ENCODE results near the gene SRSF3.

Gene SRSF3

DNA sequence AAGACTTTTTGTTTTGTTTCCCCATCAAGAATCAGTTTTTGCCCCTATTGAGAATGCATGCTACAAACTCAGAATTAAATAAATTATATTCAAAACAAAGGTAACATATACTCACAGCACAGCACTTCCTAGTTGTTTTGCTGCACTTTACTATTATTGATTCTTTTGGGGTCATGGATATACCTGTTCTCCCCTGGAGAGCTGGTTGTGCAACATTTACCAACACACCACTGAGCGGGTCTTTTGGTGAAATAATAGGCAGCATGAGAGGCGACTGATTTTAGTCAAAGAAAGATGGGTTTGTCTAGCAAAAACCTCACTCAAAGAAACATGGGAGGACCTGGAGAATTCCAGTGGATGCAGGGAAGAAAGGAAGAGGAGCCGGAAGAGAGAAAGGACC is 44.4 kb downstream of the SRSF3 start:
- H2AFZ ChIP-seq: no peak overlapping the region
- no peaks in the 10 kb centered on the region for H3K79me2 ChIP-seq
- no peak overlapping the region for H3K4me3 ChIP-seq (ENCODE audit: low read depth, low read length)
- H3K4me1 ChIP-seq: no peaks in the 10 kb centered on the region
- H3K27me3 ChIP-seq (ENCODE audit: control insufficient read depth, insufficient read depth, low read length): no peaks in the 10 kb centered on the region
- no peaks in the 10 kb centered on the region for H3K9me3 ChIP-seq (ENCODE audit: control insufficient read depth, low read length)
- H3K4me2 ChIP-seq (ENCODE audit: low read length): no peak overlapping the region
- no peak overlapping the region for H3K27ac ChIP-seq
- no peak for TF ChIP-seq CTCF (IDR thresholded peaks at IDR 0.05)
- H3K36me3 ChIP-seq (ENCODE audit: control insufficient read depth, insufficient read depth, low read length): no peaks in the 10 kb centered on the region
- H3K9ac ChIP-seq: no peak overlapping the region

GRCh38 chr6:36639171-36639808 is 45.1 kb downstream of the SRSF3 start:
- H3K4me1 ChIP-seq: no peaks in the 10 kb centered on the region
- no peaks in the 10 kb centered on the region for H3K36me3 ChIP-seq (ENCODE audit: control insufficient read depth, insufficient read depth, low read length)
- no peaks in the 10 kb centered on the region for H3K27me3 ChIP-seq (ENCODE audit: control insufficient read depth, insufficient read depth, low read length)
- no peak overlapping the region for H3K27ac ChIP-seq
- H3K4me2 ChIP-seq (ENCODE audit: low read length): no peak overlapping the region
- no peak overlapping the region for H3K9ac ChIP-seq
- no peak overlapping the region for H3K4me3 ChIP-seq (ENCODE audit: low read depth, low read length)
- no peak for TF ChIP-seq CTCF (IDR thresholded peaks at IDR 0.05)
- no peaks in the 10 kb centered on the region for H3K79me2 ChIP-seq
- no peaks in the 10 kb centered on the region for H3K9me3 ChIP-seq (ENCODE audit: control insufficient read depth, low read length)
- no peak overlapping the region for H2AFZ ChIP-seq

GRCh38 chr6:36641543-36641942 is 47.4 kb downstream of the SRSF3 start:
- Histone ChIP-seq H3K4me3 (ENCODE audit: low read depth, low read length) (no peak overlapping the region), H3K27ac (no peak overlapping the region)

DNA sequence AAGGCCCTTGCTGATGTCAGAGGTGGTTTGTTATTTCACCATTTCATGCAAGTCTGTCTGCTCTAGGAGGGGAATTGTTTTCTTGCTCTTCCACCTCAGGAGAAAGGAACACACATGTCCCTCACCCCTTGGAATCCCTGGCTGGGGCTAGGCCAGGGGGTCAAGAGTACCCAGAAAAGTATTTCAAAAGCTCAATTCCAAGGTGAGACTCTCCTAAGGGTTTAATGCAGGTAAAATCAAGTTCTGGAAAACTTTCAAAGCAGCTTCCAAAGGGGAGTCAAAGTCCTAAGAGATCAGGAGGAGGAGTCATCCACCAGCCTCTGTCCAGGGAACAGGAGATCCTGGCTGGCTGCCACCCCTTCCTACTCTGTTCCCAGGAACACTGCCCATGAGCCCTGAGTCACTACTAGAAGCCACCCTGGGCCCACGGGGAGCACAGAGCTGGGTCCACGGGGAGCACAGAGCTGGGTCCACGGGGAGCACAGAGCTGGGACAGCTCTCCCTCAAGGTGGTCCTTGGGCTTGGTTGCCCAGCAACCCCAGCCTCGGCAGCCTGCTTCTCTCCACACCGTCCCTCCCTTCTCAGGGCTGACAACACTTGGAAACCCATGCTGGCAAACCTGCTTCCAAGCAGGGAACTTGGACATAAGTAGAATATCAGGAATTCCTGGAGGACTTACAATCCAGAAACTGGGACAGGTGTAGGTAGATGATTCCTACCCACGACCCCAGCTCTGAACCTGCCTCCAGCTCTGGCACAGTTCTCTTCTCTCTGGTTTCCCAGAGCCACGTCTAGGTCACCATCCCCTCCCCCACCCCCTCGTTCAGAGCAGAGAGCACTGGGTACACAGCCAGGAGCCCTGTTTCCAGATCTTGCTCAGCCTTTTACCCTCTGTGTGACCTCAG is 49.0 kb downstream of the SRSF3 start:
- no peaks in the 10 kb centered on the region for H3K4me1 ChIP-seq
- peak overlapping the region; percentile 9 for H2AFZ ChIP-seq
- no peaks in the 10 kb centered on the region for H3K79me2 ChIP-seq
- no peak overlapping the region for H3K27ac ChIP-seq
- H3K4me2 ChIP-seq (ENCODE audit: low read length): no peak overlapping the region
- no peak for TF ChIP-seq CTCF (IDR thresholded peaks at IDR 0.05)
- no peaks in the 10 kb centered on the region for H3K27me3 ChIP-seq (ENCODE audit: control insufficient read depth, insufficient read depth, low read length)
- no peak overlapping the region for H3K9ac ChIP-seq
- H3K9me3 ChIP-seq (ENCODE audit: control insufficient read depth, low read length): no peaks in the 10 kb centered on the region
- no peak overlapping the region for H3K4me3 ChIP-seq (ENCODE audit: low read depth, low read length)
- H3K36me3 ChIP-seq (ENCODE audit: control insufficient read depth, insufficient read depth, low read length): no peaks in the 10 kb centered on the region

More at GRCh38 chr6:36641543-36641942, 47.4 kb downstream of the SRSF3 start:
- Histone ChIP-seq H3K4me2 (ENCODE audit: low read length) (no peak overlapping the region), H3K36me3 (ENCODE audit: control insufficient read depth, insufficient read depth, low read length) (no peaks in the 10 kb centered on the region), H3K27me3 (ENCODE audit: control insufficient read depth, insufficient read depth, low read length) (no peaks in the 10 kb centered on the region), H2AFZ (no peak overlapping the region), H3K4me1 (no peaks in the 10 kb centered on the region), H3K9me3 (ENCODE audit: control insufficient read depth, low read length) (no peaks in the 10 kb centered on the region), H3K9ac (no peak overlapping the region), H3K79me2 (no peaks in the 10 kb centered on the region)
- TF ChIP-seq CTCF (IDR thresholded peaks at IDR 0.05): no peak
